Measurements from ENCODE around the gene RIC1.
A peak's percentile ranks its signal among the peaks of the same experiment; 100 is the strongest.
"Not testable (repeated sequence)": the region's sequence is repeated elsewhere in the genome, so short reads cannot be mapped to it uniquely, and the experiment has no call there.

The RIC1 gene

DNA sequence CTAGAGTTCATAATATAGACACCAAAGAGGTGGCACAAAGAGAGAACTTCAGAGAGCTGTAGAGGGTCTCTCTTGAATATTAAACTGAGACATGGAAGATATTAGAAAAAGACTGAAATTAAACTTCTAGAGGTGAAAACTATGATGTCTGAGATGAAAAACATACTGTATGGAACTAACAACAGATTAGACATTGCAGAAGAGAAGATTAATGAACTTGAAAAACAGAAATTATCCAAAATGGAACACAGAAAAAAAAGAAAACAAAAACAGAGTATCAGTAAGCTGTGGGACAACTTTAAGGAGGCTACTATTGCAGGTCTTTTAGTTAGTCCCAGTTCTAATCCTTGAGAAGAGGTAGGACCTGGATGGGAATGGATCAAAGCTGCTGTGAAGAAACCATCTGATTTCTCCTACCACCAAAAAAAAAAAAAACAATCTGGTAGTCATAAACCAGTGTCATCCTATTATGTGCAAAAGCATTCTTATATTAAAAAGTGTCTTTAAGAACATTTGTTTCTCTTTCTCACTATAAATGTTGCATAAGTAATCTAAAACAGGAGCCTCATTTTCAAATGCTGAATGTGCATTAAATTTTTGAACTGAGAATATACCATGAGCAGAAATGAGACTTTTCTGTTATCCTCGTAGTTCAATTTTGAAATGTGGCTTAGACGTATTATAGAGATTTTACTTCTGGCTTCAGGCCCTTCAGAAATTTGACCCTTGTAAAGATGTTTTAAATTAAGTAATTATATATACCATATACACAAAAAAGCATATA lies 107.8 kb downstream of the RIC1 start:
- DNase-seq = no peak

DNA sequence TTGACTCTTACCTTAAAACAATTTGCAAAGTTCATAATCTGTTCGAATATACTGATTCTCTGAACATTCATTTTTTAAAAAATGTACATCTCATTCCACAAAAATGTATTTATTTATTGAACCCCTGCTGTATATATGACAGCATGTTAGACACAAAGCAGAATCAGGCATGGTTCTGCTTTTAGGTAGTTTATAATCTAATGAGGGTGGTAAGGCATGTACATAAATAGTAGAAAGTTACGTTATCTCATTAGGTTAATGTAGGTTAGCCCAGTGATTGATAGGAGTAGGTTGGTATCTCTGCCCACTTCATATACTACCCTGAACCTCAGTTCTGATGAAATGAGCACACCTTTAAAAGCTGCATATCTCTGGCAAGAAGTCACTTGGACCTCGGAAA lies 114.2 kb downstream of the RIC1 start:
- DNase-seq = no peak

DNA sequence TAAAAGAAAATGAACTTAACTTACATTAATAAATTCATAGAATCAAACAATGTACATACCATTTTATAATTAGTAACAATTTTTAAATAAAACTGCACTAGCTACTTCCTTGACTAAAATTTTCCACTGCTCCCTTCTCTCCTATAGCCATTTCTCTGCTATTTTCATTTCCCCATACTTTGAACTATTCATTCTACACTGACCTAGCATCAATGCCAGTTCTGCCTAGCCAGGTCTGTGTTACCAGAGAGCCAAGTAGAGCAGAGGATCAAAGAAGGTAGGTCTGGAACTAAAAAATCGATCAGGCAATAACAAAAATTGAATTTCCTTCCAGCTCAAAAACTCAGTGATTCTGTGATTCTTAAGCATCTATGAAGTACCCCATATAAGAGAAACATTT lies 119.5 kb downstream of the RIC1 start:
- no peak for DNase-seq

DNA sequence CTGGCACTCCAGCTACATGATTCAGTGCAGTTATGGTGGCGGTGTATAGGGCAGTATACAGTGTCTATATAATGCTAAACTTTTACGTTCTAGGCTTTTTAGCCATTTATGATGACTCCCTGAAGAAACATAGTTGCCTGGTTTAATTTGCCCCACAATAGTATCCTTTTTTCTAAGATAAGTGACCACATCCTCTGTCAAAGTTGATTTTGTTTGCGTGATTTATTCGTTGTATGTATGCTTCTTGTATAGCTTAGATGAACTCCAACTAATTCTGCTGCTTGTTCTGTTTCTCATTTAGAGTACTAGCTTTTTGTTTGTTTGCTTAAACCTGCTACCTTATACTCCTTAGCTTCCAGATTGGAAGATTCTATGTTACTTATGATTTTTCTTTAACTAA lies 120.4 kb downstream of the RIC1 start:
- no peak for DNase-seq

DNA sequence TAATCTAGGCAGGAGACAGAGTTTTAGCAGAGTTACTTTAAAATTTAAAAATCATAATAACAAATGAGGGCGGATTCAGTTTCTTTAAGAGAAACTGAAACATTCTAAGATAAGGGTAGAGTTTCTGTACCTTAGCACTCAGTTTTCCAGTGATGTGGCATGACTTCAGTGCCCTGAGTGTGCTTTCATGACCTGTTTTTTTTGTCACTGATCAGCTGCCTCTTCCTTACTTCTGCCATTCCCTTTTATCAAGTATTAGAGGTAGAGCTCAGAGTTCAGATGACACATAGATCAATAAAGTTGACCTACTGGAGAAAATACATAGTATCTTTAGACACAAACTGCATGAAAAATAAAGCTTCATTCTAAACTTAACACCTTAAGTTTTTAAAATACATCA lies 121.7 kb downstream of the RIC1 start:
- no peak for DNase-seq

DNA sequence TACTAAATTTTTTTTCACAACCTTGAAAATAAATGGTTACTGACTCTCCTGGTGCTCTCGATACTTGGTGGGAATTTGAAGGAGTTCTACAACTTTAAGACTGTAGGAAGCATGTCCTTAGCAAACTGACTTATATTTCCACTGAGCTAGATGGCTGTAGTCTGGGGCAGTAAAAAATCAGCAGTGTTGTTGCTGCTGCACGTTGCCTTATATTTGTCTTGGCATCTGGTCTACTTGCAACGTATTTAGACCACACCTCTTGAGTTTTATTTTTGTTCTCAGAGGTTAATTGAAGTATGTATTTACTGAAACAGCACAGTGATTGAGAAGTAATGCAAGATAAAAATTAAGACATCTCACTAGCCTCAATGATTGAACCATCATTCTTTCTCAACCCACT lies 127.7 kb downstream of the RIC1 start:
- no peak for DNase-seq

DNA sequence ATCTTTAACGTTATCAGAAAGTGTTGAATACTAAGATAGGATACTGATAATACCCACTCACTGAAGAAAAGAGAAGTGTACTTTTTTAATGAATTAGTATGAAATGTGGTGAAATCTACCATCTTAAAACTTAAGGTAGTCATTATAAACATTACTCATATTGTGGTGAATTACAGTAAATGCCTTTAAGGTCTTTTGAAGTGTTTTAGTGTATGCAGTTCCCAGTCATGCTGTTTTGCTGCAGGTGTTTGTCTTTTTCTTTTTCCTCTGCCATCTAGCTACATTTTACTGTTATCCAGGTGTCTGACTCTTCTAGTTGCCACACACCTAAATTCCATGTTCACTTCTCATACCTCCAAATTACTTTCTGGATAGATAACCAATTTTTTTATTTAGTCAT lies 131.4 kb downstream of the RIC1 start:
- no peak for DNase-seq

DNA sequence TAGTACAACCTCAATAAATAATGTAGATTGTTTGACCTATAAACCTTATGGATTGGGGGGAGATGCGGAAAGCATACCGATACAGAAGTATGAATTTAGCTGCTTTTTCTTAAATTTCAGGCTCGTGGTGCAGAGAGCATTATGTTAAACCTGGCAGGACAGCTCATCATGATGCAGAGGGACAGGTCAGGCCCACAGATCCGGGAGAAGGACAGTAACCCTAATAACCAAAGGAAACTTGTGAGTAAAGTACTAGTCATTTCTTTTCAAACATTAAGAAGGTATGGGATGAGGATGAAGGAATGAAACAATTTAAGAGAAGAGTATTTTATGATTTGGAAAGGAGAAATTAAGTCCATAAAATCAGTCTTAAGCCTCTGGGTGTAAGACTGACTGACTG lies 133.5 kb downstream of the RIC1 start:
- no peak for DNase-seq

DNA sequence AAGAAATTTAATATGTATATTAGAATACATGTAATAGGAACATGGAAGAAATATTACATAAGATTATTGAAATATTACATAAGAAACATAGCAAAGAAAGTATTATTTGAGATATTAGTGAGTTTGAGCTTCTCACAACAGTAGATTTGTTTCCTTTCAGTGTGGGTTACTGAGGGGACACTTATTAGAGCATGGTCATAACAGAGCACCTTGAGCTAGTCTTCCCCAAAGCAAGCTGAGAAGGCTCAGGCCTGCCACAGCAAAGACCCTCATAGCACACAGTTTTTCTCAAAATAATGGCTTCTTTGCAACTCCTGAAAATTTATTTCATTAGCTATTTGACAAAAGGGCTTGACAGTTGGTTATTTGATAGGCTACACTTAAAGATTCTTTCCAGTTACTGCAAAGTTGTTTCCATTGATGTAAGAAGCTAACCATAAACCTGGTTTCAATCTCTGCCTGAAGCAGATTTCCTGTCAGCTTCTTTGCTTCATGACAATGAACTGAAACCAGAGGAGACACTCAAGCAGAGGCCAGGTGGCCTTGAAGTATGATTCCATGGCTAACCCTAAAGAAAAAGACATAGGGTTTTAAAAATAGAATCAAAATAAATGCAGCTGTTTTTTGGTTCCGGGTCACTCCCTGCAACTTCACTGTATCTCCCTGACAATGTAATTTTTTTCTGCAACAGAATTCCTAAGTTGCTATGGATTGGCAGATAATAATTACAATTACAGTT lies 135.4 kb downstream of the RIC1 start:
- peak; percentile 58 for DNase-seq

DNA sequence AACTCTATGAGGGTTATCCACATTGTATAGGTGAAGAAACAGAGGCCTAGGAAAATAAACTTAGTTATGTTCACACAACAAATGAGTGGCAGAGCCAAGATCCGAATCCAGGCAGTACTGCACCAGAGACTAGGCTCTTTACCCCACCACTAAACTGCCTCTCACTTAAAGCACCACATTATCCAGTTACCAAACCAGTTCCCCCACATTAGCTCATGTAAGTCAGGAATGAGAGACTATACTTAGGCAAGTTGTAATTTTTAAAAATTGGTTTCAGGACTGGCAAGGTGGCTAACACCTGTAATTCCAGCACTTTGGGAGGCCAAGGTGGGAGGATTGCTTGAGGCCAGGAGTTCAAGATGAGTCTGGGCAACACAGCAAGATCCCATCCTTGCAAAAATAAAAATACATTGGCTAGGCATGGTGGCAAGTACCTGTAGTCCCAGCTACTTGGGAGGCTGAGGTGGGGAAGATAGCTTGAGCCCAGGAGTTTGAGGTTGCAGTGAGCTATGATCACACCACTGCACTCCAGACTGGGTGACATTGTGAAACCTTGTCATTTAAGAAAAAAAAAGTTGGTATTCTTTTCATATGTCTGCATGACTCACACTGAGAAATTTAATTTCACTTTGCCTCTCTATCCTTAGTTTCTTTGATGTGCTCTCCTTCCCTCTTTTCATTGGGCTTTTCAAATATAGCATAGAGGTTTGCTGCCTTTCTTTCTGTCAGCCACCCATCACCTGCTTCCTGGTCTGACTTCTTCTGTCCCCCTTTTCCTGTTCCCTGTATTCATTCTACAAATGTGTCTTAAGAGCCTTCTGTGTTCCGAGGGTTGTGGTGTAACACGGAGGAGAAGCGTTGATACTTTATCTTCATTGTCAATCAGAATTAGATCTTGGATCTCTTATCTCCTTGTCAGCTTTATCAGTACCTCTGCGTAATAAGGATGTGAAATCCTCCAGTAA lies 139.3 kb downstream of the RIC1 start:
- no peak for DNase-seq

DNA sequence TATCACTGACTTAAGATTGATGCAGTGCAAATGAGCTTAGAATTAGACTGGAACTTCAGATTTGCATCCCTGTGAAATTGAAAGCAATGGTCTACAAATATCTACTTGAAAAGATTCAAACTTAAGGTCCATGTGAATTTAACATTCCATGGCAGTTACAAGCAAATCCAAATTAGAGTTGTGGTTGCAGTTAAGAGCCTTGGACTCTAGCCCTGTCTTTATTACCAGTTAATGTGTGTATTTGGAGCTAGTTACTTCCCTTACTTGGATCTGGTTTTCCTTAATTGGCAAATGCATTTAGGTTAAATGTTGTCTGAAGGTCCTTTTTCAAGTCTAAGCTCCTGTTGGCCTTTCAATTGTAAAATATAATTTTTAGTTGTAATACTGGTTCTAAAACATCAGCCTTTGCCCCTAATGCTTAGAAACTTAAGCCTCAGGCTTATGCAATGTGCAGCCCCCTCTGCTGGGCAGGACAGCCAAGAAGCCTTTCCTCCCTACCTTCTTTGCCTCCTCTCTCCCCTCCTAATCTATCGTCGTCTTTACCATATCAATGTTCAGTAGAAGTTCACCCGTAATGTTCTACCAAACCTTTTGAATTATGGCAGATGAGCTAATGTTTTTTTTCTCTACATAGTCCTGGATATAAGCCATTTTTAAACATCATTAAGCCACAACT lies 144.6 kb downstream of the RIC1 start:
- DNase-seq = no peak

DNA sequence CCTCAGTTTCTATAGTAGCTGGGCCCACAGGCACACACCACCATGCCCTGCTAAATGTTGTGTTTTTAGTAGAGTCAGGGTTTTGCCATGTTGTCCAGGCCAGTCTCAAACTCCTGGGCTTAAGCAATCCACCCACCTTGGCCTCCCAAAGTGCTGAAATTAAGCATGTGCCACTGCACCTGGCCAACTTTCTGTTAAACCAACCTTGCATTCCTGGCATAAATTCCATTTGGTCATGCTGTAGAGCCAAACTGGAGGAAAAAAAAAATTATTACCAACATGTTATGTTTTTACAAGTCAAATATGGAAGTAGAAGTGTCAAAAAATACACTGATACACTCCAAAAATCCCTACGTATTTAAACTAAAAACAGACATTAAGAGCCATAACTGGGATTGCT lies 149.9 kb downstream of the RIC1 start:
- DNase-seq = no peak

DNA sequence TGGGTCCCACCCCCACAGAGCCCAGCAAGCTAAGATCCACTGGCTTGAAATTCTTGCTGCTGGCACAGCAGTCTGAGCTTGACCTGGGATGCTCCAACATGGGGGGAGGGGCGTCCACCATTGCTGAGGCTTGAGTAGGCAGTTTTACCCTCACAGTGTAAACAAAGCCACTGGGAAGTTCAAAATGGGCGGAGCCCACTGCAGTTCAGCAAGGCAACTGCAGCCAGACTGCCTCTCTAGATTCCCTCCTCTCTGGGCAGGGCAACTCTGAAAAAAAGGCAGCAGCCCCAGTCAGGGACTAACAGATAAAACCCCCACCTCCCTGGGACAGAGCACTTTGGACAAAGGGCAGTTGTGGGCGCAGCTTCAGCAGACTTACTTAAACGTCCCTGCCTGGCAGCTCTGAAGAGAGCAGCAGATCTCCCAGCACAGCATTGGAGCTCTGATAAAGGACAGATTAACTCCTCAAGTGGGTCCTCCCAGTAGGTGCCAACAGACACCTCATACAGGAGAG lies 150.9 kb downstream of the RIC1 start:
- DNase-seq = not testable (repeated sequence)

DNA sequence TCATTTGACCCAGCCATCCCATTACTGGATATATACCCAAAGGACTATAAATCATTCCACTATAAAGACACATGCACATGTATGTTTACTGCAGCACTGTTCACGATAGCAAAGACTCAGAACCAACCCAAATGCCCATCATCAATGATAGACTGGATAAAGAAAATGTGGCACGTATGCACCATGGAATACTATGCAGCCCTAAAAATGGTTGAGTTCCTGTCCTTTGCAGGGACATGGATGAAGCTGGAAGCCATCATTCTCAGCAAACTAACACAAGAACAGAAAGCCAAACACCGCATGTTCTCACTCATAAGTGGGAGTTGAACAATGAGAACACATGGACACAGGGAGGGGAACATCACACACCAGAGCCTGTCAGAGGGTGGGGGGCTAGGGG lies 154.5 kb downstream of the RIC1 start:
- DNase-seq = not testable (repeated sequence)

DNA sequence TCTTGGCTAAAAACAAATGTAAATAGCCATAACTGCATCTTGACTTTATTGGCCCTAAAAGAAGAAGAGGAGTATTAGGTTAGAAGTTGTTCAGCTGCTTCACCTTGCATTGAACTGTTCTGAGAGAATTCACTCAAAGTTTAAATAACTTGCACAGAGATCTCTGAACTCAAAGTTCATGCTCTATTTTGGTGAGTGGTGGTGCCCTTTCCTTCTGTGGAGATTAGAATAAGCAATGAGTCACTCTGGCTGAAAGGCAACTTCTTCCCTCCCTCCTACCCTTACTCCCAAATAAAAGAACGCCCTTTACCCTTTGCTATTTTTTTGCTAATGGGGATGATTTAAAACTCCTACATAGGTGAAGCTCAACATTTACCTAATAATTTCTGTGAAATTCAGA lies 155.1 kb downstream of the RIC1 start:
- no peak for DNase-seq

DNA sequence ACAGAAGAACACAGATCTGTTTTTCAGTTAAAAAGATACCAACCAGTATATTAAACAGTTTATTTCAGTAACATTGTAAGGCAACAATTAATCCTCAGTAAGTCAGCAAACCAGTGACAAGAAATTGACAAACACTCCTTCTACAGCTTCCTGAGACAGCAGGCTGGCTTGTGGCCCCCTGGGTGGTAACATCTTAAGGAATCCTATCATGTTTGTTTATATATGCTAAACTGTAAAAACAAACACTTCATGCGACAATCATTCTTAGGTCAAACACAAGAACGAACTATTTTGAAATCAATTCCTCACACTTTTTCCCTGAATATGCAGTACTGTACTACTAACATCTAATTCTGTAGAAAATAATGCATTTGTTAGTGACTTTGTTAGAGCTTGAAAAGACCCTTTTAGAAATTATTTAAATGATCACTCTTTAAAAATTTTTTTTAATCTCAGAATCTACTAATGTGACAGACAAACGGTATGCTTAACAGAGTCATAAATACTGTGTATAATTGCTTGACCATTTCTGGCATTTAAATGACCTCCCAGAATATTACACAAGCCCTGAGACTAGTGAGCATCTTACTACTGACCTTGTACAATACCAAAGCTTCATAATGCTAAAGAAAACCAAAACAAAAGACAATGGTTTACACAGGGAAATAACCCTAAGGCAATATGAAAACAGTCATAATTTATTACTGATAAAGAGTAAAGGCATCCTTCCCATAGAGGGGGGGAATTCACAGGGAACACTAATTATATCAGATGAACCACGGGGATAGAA lies 155.8 kb downstream of the RIC1 start:
- no peak for DNase-seq

DNA sequence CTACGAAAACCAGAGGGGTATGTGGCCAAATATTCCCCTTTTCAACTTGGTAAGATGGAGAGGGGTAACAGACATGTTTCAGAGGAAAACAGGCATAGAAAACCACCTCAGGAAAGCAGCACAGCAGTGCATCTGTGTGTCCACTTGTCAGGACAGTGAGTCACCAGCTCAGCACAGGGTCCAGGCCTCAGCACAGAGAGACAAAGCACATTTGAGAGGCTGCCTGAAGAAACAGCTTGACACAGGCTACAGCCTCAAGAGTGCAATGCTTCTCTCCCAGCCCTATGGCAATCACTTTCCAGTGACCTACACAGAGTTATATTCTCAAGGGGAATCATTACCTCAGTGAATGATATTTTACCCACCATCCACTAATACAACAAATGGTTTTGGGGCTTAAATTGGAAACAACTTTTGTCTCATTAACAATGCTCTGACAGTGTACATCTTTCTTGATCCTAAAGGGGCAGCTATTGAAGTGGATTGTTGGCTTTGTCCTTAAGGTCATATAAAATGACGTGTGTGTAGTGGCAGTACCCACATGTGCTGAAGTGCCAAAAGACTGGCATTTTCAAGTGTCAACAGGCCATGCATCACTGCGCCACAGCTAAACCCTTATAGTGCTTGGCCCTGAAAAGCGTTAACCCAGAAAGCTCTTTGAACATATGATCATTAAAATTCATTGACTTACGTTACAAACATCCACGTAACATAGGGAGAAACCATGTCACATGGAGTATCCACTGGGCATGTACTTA lies 157.6 kb downstream of the RIC1 start:
- no peak for DNase-seq

DNA sequence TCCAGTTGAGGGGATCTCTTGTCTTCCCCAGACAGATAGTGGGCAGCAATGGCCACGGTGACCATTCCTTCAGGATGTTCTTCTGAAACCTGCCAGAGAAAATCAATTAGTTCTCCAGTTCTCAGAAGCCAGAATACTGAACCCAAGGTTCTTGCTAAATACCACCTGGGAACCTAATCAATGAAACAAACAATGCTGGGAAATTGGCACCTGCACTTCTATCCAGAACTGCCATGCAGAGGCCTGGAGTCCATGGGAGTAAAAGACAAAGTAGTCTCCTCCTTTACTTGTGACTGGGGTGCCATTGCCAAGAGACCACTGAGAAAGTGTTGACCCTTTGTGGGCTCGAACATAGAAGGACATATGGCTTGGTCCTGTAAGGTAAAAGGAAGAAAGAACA lies 158.3 kb downstream of the RIC1 start:
- no peak for DNase-seq

DNA sequence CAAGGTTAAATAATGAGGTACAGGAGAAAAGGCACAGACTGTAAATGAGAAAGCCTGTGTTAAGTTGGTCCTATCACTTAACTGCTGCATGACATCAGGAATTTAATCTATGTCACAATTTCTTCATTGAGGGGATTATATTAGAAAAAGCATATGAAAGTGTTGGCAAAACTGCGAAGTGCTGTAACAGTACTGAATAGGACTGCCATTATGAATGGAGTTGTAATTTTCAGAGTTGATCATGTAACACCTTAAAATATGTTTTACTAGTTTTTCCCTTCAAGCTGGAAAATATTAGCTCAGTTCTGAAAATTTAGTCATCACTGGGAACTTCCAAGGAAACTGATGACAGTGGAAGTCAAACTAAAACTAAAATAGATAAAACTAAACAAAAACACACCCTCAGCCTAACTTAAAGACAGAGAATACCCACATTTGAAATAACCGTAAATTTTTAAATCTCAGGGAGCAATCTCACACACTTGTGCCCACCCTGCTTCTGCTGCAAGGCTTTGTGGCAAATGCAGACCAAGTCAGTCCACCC lies 158.9 kb downstream of the RIC1 start:
- DNase-seq = no peak

DNA sequence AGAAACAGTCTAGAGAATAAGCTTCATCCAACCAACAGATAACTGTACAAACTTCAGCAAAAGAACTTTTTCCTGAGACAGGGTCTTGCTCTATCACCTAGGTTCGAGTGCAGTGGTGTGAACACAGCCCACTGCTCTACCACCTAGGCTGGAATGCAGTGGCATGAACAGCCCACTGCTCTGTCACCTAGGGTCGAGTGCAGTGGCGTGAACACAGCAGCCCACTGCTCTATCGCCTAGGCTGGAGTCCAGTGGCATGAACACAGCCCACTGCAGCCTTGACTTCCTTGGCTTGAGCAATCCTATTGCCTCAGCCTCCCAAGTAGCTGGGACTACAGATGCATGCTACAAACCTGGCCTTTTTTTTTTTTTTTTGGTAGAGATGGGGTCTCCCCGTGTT lies 160.6 kb downstream of the RIC1 start:
- no peak for DNase-seq

DNA sequence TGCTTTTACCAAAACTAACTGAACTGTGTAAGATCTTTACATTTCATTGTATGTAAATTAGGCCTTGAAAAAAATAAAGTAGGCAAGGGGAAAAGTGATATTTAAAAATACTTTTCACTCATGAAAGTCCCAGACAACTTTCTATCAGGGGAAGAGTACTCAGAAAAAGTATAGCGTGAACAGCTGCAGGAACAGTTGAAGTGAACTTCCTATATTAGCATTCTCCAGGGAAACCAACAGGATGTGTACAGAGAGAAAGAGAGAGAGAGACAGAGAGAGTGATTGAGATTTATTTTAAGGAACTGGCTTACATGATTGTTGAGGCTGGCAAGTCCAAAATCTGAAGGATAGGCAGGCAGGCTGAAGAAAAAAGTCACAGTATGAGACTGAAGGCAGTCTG lies 162.0 kb downstream of the RIC1 start:
- no peak for DNase-seq

All from RPMI8226 (cell line).